ENCODE data around the gene JOSD2.

DNA sequence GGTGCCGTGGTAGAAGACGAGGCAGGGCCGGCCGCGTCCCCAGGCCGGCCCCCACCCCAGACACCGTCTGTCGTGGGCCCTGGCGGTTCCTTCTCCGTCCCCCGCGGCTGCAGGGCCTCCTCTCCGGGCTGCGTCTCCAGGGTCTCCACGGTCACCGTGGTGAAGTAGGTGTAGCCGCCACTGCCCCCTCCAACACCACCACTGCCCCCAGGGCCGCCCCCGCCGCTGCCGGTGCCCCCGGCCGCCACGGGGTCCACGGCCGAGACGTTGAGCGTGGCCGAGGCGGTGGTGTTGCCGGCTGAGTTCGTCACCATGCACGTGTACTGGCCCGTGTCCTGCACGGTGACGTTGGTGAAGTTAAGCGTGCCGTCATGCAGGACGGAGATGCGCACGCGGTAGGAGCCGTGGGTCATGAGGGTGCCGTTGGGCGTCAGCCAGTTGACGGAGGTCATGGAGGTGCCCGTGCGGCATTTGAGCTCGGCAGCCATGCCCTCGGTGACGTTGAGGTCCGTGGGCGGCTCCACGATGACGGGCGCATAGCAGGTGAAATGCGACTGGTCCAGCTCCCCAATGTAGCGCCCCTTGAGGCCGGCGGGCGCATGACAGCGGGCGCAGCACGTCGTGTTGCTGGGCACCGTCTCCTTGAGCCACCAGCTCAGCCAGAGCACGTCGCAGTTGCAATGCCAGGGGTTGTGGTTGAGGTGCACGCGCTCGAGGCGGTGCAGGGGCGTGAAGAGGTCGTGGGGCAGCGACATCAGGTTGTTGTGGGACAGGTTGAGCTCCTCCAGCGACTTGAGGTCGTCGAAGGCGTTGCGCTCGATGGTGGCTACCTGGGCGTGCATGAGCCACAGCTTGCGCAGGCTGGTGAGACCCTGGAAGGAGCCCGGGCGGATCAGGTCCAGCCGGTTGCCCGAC, 7.4 kb upstream of the JOSD2 start:
- TF ChIP-seq, protein P1, sequence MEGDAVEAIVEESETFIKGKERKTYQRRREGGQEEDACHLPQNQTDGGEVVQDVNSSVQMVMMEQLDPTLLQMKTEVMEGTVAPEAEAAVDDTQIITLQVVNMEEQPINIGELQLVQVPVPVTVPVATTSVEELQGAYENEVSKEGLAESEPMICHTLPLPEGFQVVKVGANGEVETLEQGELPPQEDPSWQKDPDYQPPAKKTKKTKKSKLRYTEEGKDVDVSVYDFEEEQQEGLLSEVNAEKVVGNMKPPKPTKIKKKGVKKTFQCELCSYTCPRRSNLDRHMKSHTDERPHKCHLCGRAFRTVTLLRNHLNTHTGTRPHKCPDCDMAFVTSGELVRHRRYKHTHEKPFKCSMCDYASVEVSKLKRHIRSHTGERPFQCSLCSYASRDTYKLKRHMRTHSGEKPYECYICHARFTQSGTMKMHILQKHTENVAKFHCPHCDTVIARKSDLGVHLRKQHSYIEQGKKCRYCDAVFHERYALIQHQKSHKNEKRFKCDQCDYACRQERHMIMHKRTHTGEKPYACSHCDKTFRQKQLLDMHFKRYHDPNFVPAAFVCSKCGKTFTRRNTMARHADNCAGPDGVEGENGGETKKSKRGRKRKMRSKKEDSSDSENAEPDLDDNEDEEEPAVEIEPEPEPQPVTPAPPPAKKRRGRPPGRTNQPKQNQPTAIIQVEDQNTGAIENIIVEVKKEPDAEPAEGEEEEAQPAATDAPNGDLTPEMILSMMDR (conservative IDR thresholded peaks at IDR 0.05; ENCODE audit: low read depth, low read length): no peak
- no peak for TF ChIP-seq POLR2A (IDR thresholded peaks at IDR 0.05; ENCODE audit: low read depth, low read length)
- no peak for TF ChIP-seq RAD21 (IDR thresholded peaks at IDR 0.05; ENCODE audit: low read length)
- no peak for TF ChIP-seq MXI1 (IDR thresholded peaks at IDR 0.05; ENCODE audit: borderline replicate concordance, low read depth, low read length)
- TF ChIP-seq SMC3 (IDR thresholded peaks at IDR 0.05; ENCODE audit: low read depth, low read length): no peak
- no peak for TF ChIP-seq RCOR1 (IDR thresholded peaks at IDR 0.05; ENCODE audit: insufficient replicate concordance, low read length)
- no peak for TF ChIP-seq MAZ (IDR thresholded peaks at IDR 0.05; ENCODE audit: borderline replicate concordance, low read depth, low read length)
- no peak for TF ChIP-seq FOS (IDR thresholded peaks at IDR 0.05; ENCODE audit: low read depth, low read length)
- TF ChIP-seq CEBPB (IDR thresholded peaks at IDR 0.05; ENCODE audit: low read depth, low read length): no peak
- no peak for TF ChIP-seq CHD1 (IDR thresholded peaks at IDR 0.05; ENCODE audit: low read depth, low read length)
- no peak for TF ChIP-seq BHLHE40 (IDR thresholded peaks at IDR 0.05; ENCODE audit: low read depth, low read length)
- TF ChIP-seq RFX5 (IDR thresholded peaks at IDR 0.05; ENCODE audit: low read depth, low read length): no peak
- TF ChIP-seq, protein P2, sequence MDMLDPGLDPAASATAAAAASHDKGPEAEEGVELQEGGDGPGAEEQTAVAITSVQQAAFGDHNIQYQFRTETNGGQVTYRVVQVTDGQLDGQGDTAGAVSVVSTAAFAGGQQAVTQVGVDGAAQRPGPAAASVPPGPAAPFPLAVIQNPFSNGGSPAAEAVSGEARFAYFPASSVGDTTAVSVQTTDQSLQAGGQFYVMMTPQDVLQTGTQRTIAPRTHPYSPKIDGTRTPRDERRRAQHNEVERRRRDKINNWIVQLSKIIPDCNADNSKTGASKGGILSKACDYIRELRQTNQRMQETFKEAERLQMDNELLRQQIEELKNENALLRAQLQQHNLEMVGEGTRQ (IDR thresholded peaks at IDR 0.05; ENCODE audit: low read depth, low read length): no peak
- TF ChIP-seq NFE2L2 (IDR thresholded peaks at IDR 0.05; ENCODE audit: low read depth, low read length): no peak

All from IMR-90 (cell line).